ENCODE results near the gene GALNT9. TPM values are rescaled to one million over a fixed set of nuclear protein-coding genes. Genes with fewer than 3 reads are reported as not detected.

GALNT9 gene
- polyA plus RNA-seq, 1 donor from 2014 or later, result 13.5 TPM

- no peaks in the 10 kb centered on the region for H3K79me2 ChIP-seq (replicated peaks; ENCODE audit: insufficient read depth, low read length)
- no peak overlapping the region for H3K27ac ChIP-seq (ENCODE audit: low read length)
- H3K4me2 ChIP-seq (ENCODE audit: low read length), result no peak overlapping the region
- H3K27me3 ChIP-seq (ENCODE audit: insufficient read depth, low read depth, low read length), result peaks cover 15% of the 10 kb centered on the region
- H3K9ac ChIP-seq (ENCODE audit: low read length), result no peak overlapping the region
- no peak for TF ChIP-seq EZH2 (IDR thresholded peaks at IDR 0.05; ENCODE audit: borderline replicate concordance, insufficient read depth, low read length, poor library complexity, severe bottlenecking)
- no peak for TF ChIP-seq RAD21 (conservative IDR thresholded peaks at IDR 0.05)
- TF ChIP-seq EP300 (conservative IDR thresholded peaks at IDR 0.05; ENCODE audit: poor library complexity, severe bottlenecking), result no peak
- TF ChIP-seq CTCF (IDR thresholded peaks at IDR 0.05; ENCODE audit: poor library complexity, severe bottlenecking), result no peak
- TF ChIP-seq REST (IDR thresholded peaks at IDR 0.05; ENCODE audit: borderline replicate concordance), result no peak
- no peak for TF ChIP-seq MXI1 (conservative IDR thresholded peaks at IDR 0.05; ENCODE audit: poor library complexity, severe bottlenecking)
- TF ChIP-seq TAF1 (IDR thresholded peaks at IDR 0.05; ENCODE audit: low read depth), result no peak
- no peak for TF ChIP-seq POLR2AphosphoS5 (IDR thresholded peaks at IDR 0.05)
- TF ChIP-seq SMC3 (conservative IDR thresholded peaks at IDR 0.05; ENCODE audit: poor library complexity), result no peak
- H3K36me3 ChIP-seq (ENCODE audit: insufficient read depth, low read length), result no peaks in the 10 kb centered on the region
- H3F3A ChIP-seq (ENCODE audit: insufficient read depth, low read length, poor library complexity, severe bottlenecking), result no peaks in the 10 kb centered on the region
- no peaks in the 10 kb centered on the region for H3K9me3 ChIP-seq (ENCODE audit: low read length)
- H4K20me1 ChIP-seq (ENCODE audit: insufficient read depth), result no peaks in the 10 kb centered on the region
- no peaks in the 10 kb centered on the region for H3K9me2 ChIP-seq (ENCODE audit: insufficient read depth, low read length)
- no peak overlapping the region for H2AFZ ChIP-seq (ENCODE audit: low read depth, low read length)
- H3K4me3 ChIP-seq (ENCODE audit: low read length), result no peak overlapping the region
Measured at GRCh38 chr12:132323171-132324010, 6.0 kb downstream of the GALNT9 start.

- Histone ChIP-seq H3K9ac (ENCODE audit: low read length) (no peak overlapping the region), H3F3A (ENCODE audit: insufficient read depth, low read length, poor library complexity, severe bottlenecking) (no peaks in the 10 kb centered on the region), H3K4me2 (ENCODE audit: low read length) (no peak overlapping the region), H2AFZ (ENCODE audit: low read depth, low read length) (no peak overlapping the region), H3K79me2 (replicated peaks; ENCODE audit: insufficient read depth, low read length) (no peaks in the 10 kb centered on the region), H4K20me1 (ENCODE audit: insufficient read depth) (no peaks in the 10 kb centered on the region), H3K9me3 (ENCODE audit: low read length) (no peaks in the 10 kb centered on the region), H3K9me2 (ENCODE audit: insufficient read depth, low read length) (no peaks in the 10 kb centered on the region), H3K27ac (ENCODE audit: low read length) (no peak overlapping the region), H3K36me3 (ENCODE audit: insufficient read depth, low read length) (no peaks in the 10 kb centered on the region), H3K27me3 (ENCODE audit: insufficient read depth, low read depth, low read length) (peaks cover 6% of the 10 kb centered on the region), H3K4me3 (ENCODE audit: low read length) (no peak overlapping the region)
- TF ChIP-seq SMC3 (conservative IDR thresholded peaks at IDR 0.05; ENCODE audit: poor library complexity), result no peak
- TF ChIP-seq EZH2 (IDR thresholded peaks at IDR 0.05; ENCODE audit: borderline replicate concordance, insufficient read depth, low read length, poor library complexity, severe bottlenecking), result no peak
- no peak for TF ChIP-seq CTCF (IDR thresholded peaks at IDR 0.05; ENCODE audit: poor library complexity, severe bottlenecking)
- no peak for TF ChIP-seq REST (IDR thresholded peaks at IDR 0.05; ENCODE audit: borderline replicate concordance)
- TF ChIP-seq TAF1 (IDR thresholded peaks at IDR 0.05; ENCODE audit: low read depth), result no peak
- TF ChIP-seq POLR2AphosphoS5 (IDR thresholded peaks at IDR 0.05), result no peak
- TF ChIP-seq EP300 (conservative IDR thresholded peaks at IDR 0.05; ENCODE audit: poor library complexity, severe bottlenecking), result no peak
- TF ChIP-seq MXI1 (conservative IDR thresholded peaks at IDR 0.05; ENCODE audit: poor library complexity, severe bottlenecking), result no peak
- no peak for TF ChIP-seq RAD21 (conservative IDR thresholded peaks at IDR 0.05)
Measured at GRCh38 chr12:132322206-132323132, 6.9 kb downstream of the GALNT9 start.
